ENCODE data around the gene DOCK2. TPM values are rescaled to one million over a fixed set of nuclear protein-coding genes. Genes with fewer than 3 reads are reported as not detected.
A peak's percentile ranks its signal among the peaks of the same experiment; 100 is the strongest.
"Not testable (repeated sequence)": the region's sequence is repeated elsewhere in the genome, so short reads cannot be mapped to it uniquely, and the experiment has no call there.

DOCK2 gene
- total RNA-seq, 2 experiments from 2014 or later: 248 to 270 TPM

DNA sequence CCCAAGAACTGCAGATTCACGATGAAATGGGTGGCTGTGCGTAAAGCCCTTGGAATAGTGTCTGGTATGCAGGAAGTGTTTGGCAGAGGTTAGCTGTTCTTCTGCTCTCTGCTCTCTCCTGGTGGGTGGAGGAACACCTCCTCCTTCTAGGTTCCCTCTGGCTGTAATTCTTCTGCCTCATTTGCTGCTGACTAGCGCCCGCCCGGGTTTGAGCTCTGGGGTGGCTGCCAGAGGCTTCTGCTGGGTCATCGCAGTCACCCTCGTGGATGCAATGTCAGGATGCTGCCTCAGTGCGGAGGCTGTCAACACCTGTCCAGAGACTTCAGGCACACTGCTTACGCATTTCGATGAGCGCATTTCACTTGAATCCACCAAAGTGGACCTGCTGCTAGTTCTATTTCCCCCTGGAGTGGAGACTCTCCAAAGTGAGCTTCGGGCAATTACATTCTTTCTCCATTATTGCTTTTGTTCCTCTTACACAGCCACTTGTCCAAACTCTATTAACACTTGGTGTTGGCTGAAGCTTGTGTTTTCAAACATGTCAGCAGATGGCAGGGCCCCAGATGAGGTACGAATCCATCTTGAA lies 11.7 kb downstream of the DOCK2 start:
- Mint-ChIP-seq H3K36me3 (ENCODE audit: low read depth) (peaks cover 78% of the 10 kb centered on the region), H3K9me3 (no peaks in the 10 kb centered on the region), H3K4me1 (peaks cover 92% of the 10 kb centered on the region), H3K4me3 (no peak overlapping the region), H3K27ac (peak overlapping the region; percentile 88), H3K27me3 (no peaks in the 10 kb centered on the region)
- ChIA-PET POLR2A (interaction anchor here (1.5 to 8.4 kb wide), 2 partner anchors 11 to 65 kb away, joined by 5 to 116 read pairs; partner anchors contain the start of genes DOCK2 and SPDL1), CTCF (no interaction called here)
- no peak for DNase-seq

DNA sequence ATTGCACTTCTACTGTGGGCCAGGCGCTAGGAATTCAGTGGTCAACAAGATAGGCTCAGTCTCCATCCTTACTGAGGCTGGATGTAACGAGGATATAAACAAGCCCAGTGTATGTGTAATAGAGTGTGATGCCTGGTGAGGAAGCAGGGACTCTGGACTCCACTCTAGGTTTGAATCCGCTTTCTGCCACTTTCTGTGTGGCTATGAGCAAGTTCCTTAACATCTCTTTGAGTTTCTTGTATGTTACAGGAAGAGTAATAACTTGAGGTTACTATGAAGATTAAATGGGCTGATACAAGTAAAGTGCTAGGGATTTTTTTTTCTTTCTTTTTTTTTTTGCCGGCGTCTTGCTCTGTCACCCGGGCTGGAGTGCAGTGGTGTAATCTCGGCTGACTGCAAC lies 12.4 kb downstream of the DOCK2 start:
- Mint-ChIP-seq H3K4me3 (peak overlapping the region; percentile 3), H3K36me3 (ENCODE audit: low read depth) (peaks cover 79% of the 10 kb centered on the region), H3K27me3 (no peaks in the 10 kb centered on the region), H3K27ac (peak overlapping the region; percentile 88), H3K9me3 (no peaks in the 10 kb centered on the region), H3K4me1 (peaks cover 95% of the 10 kb centered on the region)
- ChIA-PET CTCF (no interaction called here), POLR2A (interaction anchor here (1.1 to 8.4 kb wide), 3 partner anchors 12 to 66 kb away, joined by 3 to 116 read pairs (median 5); partner anchors contain the start of genes DOCK2 and SPDL1)
- peak; percentile 52 for DNase-seq

DNA sequence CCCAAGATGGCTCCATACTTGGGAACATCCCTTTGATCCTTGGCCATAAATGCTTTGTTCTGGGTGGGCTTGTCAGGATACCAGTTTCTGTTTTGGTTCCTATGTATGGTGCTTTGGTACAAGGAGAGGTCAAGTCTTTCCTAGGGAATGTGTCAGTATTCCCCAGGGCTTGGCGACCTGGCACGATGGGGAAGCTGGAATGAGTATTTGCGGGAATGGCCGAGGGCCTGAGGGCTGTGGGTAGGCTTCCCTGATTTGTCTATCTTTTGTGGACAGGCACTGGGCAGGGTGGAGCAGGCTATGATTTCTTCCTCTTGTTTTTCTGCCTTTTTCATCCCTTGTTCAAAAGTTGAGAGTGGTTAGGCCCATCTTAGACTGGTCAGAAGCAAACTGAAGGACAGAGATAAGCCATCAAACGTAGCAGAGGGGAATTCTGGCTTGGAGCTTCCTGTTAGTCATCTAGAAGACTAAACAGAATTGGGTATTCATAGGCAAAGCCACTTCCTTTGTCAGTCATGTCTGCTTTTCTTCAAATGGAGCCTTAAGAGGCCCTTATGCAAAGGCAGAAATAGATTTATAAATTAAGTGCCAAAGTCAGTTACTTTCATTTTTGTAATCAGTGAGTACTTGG lies 13.7 kb downstream of the DOCK2 start:
- Mint-ChIP-seq H3K27me3 (no peaks in the 10 kb centered on the region), H3K36me3 (ENCODE audit: low read depth) (peaks cover 81% of the 10 kb centered on the region), H3K27ac (peak overlapping the region; percentile 88), H3K9me3 (no peaks in the 10 kb centered on the region), H3K4me1 (peaks cover 99% of the 10 kb centered on the region), H3K4me3 (peak overlapping the region; percentile 48)
- POLR2A ChIA-PET: interaction anchor here (1.0 to 8.4 kb wide), 4 partner anchors 13 to 67 kb away, joined by 3 to 116 read pairs (median 4); partner anchors contain the start of genes DOCK2 and SPDL1
- no peak for DNase-seq
- CTCF ChIA-PET: interaction anchor here (0.7 to 2.8 kb wide), 2 partner anchors 14 to 70 kb away, joined by 3 to 15 read pairs; partner anchors contain the start of gene DOCK2

DNA sequence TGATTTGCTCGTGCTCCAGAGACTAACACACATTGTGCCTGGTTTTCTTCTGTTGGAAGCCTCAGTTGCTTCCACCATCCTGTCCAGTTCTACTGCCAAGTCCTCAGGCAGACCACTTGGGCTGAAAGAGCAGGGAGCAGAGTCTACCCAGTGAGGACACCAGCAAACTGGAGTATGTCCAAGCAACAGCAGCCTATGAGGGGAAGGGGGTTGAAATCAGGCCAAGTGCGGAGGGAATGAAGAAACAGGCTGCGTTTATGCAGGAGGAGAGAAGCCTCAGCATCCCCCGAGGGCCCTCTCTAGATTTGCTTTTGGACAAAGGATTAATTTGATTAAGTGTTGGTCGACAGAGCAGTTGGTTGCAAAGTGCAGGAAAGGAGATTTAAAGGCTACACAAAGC lies 14.5 kb downstream of the DOCK2 start:
- Mint-ChIP-seq H3K36me3 (ENCODE audit: low read depth) (peaks cover 81% of the 10 kb centered on the region), H3K4me1 (peaks cover 99% of the 10 kb centered on the region), H3K27me3 (no peaks in the 10 kb centered on the region), H3K4me3 (peak overlapping the region; percentile 48), H3K9me3 (no peaks in the 10 kb centered on the region), H3K27ac (peak overlapping the region; percentile 88)
- ChIA-PET CTCF (interaction anchor here (2.8 kb wide), 1 partner anchor 14 kb away, joined by 15 read pairs; the partner anchor contains the start of gene DOCK2), POLR2A (interaction anchor here (1.0 to 8.4 kb wide), 3 partner anchors 12 to 68 kb away, joined by 3 to 116 read pairs (median 4); partner anchors contain the start of genes DOCK2 and SPDL1)
- no peak for DNase-seq

DNA sequence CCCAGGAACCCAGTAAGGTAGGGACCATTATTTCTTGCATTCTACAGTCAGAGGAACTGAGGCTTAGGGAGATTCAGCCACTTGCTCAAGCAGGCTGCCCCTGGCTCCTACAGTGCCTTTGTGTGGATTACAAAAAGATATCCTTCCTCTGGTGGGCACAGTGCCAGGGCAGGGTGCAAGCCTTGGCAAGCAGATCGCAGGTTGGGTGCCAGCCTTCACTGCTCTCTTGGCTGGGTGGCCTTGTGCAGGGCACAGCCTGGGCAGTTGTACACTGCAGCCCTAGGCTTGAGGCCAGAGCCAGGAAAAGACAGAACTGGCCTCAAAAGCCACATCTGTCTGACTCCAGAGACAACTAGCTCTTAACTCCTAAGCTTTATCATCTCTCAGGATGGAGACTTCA lies 15.0 kb downstream of the DOCK2 start:
- ChIA-PET POLR2A (interaction anchor here (1.0 to 8.4 kb wide), 3 partner anchors 11 to 68 kb away, joined by 3 to 116 read pairs (median 3); partner anchors contain the start of genes DOCK2 and SPDL1), CTCF (interaction anchor here (2.8 kb wide), 1 partner anchor 15 kb away, joined by 15 read pairs; the partner anchor contains the start of gene DOCK2)
- peaks cover 99% of the 10 kb centered on the region for H3K4me1 Mint-ChIP-seq
- H3K27ac Mint-ChIP-seq: peak overlapping the region; percentile 88
- no peak overlapping the region for H3K4me3 Mint-ChIP-seq
- H3K9me3 Mint-ChIP-seq: no peaks in the 10 kb centered on the region
- DNase-seq: no peak
- H3K27me3 Mint-ChIP-seq: no peaks in the 10 kb centered on the region
- H3K36me3 Mint-ChIP-seq (ENCODE audit: low read depth): peaks cover 81% of the 10 kb centered on the region

DNA sequence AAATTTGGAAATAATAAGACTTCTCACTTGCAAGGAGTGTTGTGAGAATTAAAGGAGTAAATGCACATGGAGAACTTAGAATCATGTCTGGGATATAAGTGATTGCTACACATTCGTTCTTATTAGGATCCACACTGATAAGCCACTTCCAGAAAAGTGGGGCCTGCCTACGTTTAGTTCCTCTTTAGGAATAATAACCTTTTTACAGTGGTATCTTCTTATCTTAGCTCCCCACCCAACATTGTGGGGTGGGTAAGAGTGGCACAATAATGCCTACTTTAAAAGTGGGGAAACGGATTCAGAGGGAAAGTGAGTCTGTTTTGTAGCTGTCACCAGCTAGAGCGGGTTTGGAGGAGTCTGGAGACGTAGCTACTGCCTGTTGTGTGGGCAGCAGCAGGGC lies 16.0 kb downstream of the DOCK2 start:
- H3K27me3 Mint-ChIP-seq: no peaks in the 10 kb centered on the region
- H3K9me3 Mint-ChIP-seq: no peaks in the 10 kb centered on the region
- H3K4me1 Mint-ChIP-seq: peaks cover 96% of the 10 kb centered on the region
- DNase-seq: no peak
- no peak overlapping the region for H3K4me3 Mint-ChIP-seq
- ChIA-PET CTCF (no interaction called here), POLR2A (interaction anchor here (8.4 kb wide), 1 partner anchor 15 kb away, joined by 116 read pairs; the partner anchor contains the start of gene DOCK2)
- H3K36me3 Mint-ChIP-seq (ENCODE audit: low read depth): peaks cover 79% of the 10 kb centered on the region
- H3K27ac Mint-ChIP-seq: peak overlapping the region; percentile 88

DNA sequence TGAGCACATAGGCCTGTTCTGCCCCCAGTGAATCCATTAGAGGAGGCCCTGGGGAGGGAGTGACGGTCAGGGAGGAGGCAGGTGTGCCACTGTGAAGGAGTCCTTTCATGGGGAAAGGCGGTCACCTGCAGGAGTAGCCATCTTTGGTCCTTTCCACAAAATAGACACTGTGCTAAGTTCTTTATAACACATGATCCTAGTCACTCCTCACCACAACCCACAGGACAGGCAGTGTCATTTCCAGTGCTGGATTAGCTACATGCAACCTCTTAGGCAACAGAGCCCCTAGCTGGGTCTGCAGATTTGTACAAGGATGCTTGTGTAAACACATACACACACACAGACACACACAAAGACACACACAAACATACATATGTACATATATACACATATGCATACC lies 18.3 kb downstream of the DOCK2 start:
- POLR2A ChIA-PET: interaction anchor here (2.0 to 6.0 kb wide), 3 partner anchors 18 to 72 kb away, joined by 6 to 56 read pairs (median 12); partner anchors contain the start of genes DOCK2 and SPDL1
- Mint-ChIP-seq H3K27me3 (no peaks in the 10 kb centered on the region), H3K27ac (peak overlapping the region; percentile 82)

DNA sequence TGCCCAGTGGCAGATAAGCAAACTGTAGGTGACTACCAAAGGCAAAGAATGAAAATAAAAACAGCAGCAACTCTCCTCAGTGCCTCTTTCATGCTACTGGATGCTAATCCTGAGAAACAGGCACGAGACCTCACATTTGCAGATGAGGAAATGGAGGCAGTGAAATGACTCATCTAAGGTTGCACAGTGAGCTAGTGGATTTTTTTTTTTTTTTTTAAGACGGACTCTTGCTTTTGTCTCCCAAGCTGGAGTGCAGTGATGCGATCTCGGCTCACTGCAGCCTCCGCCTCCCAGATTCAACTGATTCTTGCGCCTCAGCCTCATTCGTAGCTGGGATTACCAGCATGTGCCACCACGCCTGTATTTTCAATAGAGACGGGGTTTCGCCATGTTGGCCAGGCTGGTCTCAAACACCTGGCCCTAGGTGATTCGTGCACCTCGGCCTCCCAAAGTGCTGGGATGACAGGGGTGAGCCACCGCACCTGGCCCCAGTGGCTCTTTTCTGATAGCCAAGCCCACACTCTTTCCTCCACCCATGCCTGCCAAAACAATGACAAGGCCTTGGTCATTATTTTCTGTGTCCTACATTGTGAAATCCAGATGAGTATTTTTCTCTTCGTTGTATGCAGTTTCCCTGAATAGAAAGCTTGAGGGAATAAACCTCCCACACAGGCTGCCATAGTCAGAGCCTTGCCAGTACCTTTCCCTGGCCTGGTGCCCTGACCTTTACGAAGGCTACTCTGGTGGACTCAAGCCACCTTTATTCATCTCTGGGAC lies 19.2 kb downstream of the DOCK2 start:
- peaks cover under 1% of the 10 kb centered on the region for H3K9me3 Mint-ChIP-seq
- peak overlapping the region; percentile 39 for H3K4me3 Mint-ChIP-seq
- peaks cover 68% of the 10 kb centered on the region for H3K4me1 Mint-ChIP-seq
- DNase-seq: peak; percentile 50
- ChIA-PET POLR2A (interaction anchor here (0.7 to 6.0 kb wide), 5 partner anchors 19 to 669 kb away, joined by 3 to 56 read pairs (median 6); partner anchors contain the start of genes DOCK2 and SPDL1), CTCF (interaction anchor here (1.1 to 1.3 kb wide), 2 partner anchors 10 to 11 kb away, joined by 3 read pairs; no protein-coding TSS in a partner anchor)
- peak overlapping the region; percentile 82 for H3K27ac Mint-ChIP-seq
- no peaks in the 10 kb centered on the region for H3K27me3 Mint-ChIP-seq
- peaks cover 81% of the 10 kb centered on the region for H3K36me3 Mint-ChIP-seq (ENCODE audit: low read depth)

More for the DNA sequence above, 18.3 kb downstream of the DOCK2 start:
- Mint-ChIP-seq H3K36me3 (ENCODE audit: low read depth) (peaks cover 80% of the 10 kb centered on the region), H3K9me3 (no peaks in the 10 kb centered on the region), H3K4me1 (peaks cover 78% of the 10 kb centered on the region), H3K4me3 (peak overlapping the region; percentile 39)
- CTCF ChIA-PET: no interaction called here
- peak; percentile 34 for DNase-seq

DNA sequence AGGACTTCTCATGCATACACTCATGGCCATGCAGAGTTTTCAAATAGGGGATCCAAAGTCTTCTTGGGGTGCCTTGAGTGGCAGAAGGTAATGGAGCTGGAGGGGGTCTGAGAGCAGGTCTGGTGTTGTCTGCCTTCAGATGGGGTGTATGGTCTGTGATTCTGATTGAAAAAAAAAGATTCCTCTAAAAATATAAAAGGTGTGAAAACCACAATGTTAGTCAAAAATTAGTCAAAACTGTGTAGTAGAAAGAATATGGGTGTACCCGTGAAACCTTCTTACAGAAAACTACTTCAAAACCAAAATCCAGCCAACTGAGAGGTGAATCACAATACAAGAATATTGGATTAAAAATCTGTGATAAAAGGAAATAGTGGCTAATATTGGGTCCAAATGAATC lies 20.1 kb downstream of the DOCK2 start:
- ChIA-PET CTCF (interaction anchor here (1.1 to 1.3 kb wide), 2 partner anchors 10 kb away, joined by 3 read pairs; no protein-coding TSS in a partner anchor), POLR2A (interaction anchor here (1.6 to 6.0 kb wide), 4 partner anchors 20 to 74 kb away, joined by 3 to 56 read pairs (median 9); partner anchors contain the start of genes DOCK2 and SPDL1)
- Mint-ChIP-seq H3K4me1 (peaks cover 60% of the 10 kb centered on the region), H3K4me3 (peak overlapping the region; percentile 24), H3K36me3 (ENCODE audit: low read depth) (peaks cover 83% of the 10 kb centered on the region), H3K9me3 (peaks cover 9% of the 10 kb centered on the region), H3K27ac (peak overlapping the region; percentile 82), H3K27me3 (no peaks in the 10 kb centered on the region)
- no peak for DNase-seq

DNA sequence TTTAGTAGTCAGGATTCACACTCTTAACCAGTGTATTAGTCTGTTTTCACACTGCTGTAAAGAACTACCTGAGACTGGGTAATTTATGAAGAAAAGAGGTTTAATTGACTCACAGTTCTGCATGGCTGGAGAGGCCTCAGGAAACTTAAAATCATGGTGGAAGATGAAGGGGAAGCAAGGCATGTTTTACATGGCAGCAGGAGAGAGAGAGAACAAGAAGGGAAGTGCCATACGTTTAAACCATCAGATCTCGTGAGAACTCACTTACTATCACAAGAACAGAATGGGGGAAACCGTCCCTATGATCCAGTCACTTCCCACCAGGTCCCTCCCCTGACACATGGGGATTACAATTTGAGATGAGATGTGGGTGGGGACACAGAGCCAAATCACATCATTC lies 25.4 kb downstream of the DOCK2 start:
- H3K4me3 Mint-ChIP-seq, DNase-seq, H3K27ac Mint-ChIP-seq, POLR2A ChIA-PET, H3K27me3 Mint-ChIP-seq, CTCF ChIA-PET: not testable (repeated sequence)
- H3K4me1 Mint-ChIP-seq: peaks cover 29% of the 10 kb centered on the region
- H3K36me3 Mint-ChIP-seq (ENCODE audit: low read depth): peaks cover 60% of the 10 kb centered on the region
- peaks cover 23% of the 10 kb centered on the region for H3K9me3 Mint-ChIP-seq

DNA sequence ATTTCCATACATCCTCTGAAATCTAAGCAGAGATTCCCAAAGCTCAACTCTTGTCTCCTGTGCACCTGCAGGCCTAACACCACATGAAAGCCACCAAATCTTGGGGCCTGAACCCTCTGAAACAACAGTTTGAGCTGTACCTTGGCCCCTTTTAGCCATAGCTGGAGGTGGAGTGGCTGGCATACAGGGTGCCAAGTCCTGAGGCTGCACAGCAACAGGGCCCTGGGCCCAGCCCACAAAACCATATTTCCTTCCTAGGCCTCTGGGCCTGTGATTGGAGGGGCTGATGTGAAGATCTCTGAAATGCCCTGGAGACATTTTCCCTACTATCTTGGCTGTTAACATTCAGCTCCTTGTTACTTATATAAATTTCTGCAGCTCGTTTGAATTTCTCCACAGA lies 26.5 kb downstream of the DOCK2 start:
- Mint-ChIP-seq H3K27me3 (no peaks in the 10 kb centered on the region), H3K27ac (no peak overlapping the region), H3K9me3 (peaks cover 23% of the 10 kb centered on the region), H3K4me1 (peaks cover 25% of the 10 kb centered on the region), H3K36me3 (ENCODE audit: low read depth) (peaks cover 58% of the 10 kb centered on the region), H3K4me3 (no peak overlapping the region)
- ChIA-PET POLR2A (interaction anchor here (0.9 kb wide), 2 partner anchors 12 to 80 kb away, joined by 3 read pairs; partner anchors contain the start of gene SPDL1), CTCF (interaction anchor here (1.0 kb wide), 1 partner anchor 38 kb away, joined by 3 read pairs; no protein-coding TSS in a partner anchor)
- no peak for DNase-seq

DNA sequence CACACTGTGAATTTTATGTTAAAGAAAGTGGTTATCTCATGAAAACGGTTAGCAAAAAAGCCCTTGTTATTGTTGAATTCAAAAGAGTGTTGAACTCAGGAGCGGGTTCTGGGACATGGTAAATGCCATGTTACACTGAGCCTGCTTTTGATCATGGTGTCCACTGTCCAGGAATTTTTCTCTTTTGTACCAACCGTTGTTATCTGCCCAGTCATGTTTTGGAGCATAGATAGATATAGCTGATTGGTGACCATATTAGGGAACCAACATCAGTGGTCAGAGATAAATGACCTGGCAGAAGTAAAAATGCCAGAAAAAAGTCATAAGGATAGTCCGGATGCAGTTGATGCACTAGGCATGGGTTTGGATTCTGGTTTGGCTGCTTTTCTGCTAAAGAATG lies 29.3 kb downstream of the DOCK2 start:
- no peaks in the 10 kb centered on the region for H3K27me3 Mint-ChIP-seq
- peaks cover 22% of the 10 kb centered on the region for H3K9me3 Mint-ChIP-seq
- DNase-seq: no peak
- peaks cover 36% of the 10 kb centered on the region for H3K4me1 Mint-ChIP-seq
- no peak overlapping the region for H3K27ac Mint-ChIP-seq
- ChIA-PET CTCF (no interaction called here), POLR2A (no interaction called here)
- H3K4me3 Mint-ChIP-seq: no peak overlapping the region
- peaks cover 54% of the 10 kb centered on the region for H3K36me3 Mint-ChIP-seq (ENCODE audit: low read depth)

Data from activated CD4-positive, alpha-beta memory T cell treated with anti-CD3 and anti-CD28 coated beads, Interleukin-2, amount 10 ng/mL, durations not matched to agents 7 days and 5 days (primary cell).